ENCODE results near the gene IQCB1.
"Not testable (repeated sequence)": the region's sequence is repeated elsewhere in the genome, so short reads cannot be mapped to it uniquely, and the experiment has no call there.

GRCh38 chr3:121743106-121743505, 91.8 kb downstream of the IQCB1 start:
- not testable (repeated sequence) for TF ChIP-seq CTCF (conservative IDR thresholded peaks at IDR 0.05; ENCODE audit: low read length); EZH2phosphoT487 (IDR thresholded peaks at IDR 0.05; ENCODE audit: borderline replicate concordance)

All from Loucy (cell line).